IMR-90 (cell line): ENCODE data around the gene HECTD2. TPM values are rescaled to one million over a fixed set of nuclear protein-coding genes. Genes with fewer than 3 reads are reported as not detected.

ENCODE experiments used
- ATAC-seq: fragments of 200-7000 bp; cut with Tn5 transposase; 2 replicates; pipeline ENCODE4 v1.9.1; 2020; ENCODE audit warnings: low read depth, mild to moderate bottlenecking, moderate library complexity
- BruUV-seq: library from RNA; stranded (reverse); fragments of 400-500 nt; replicated peaks from 2 replicates; lab custom pipeline; 2021; lab: Mats Ljungman, UMichigan
- CTCF ChIA-PET: fragments of 300-600 bp; formaldehyde crosslinking; extraction: SDS; loops from one replicate; lab custom pipeline; 2021; ENCODE audit warnings: antibody characterized with exemption; lab: Yijun Ruan, JAX
- POLR2A ChIA-PET: fragments of 300-600 bp; sonication (Branson Sonifier 250); formaldehyde crosslinking; loops from one replicate; lab custom pipeline; 2022; ENCODE audit warnings: antibody characterized with exemption; ENCODE audit not compliant: unreplicated experiment; lab: Charles Lee
- DNase-seq: peaks from one replicate; pipeline ENCODE4 v3.0.0; 2013
- H2AFZ ChIP-seq: replicated peaks from 2 replicates; pipeline ENCODE3; 2013; ENCODE audit warnings: low read length, mild to moderate bottlenecking; ENCODE audit not compliant: poor library complexity
- H2AK5ac ChIP-seq: 2 replicates; pipeline ENCODE4 v1.6.1; 2013; ENCODE audit warnings: low read depth, low read length, inconsistent platforms
- H2AK9ac ChIP-seq: replicated peaks from 2 replicates; pipeline ENCODE3; 2013; ENCODE audit warnings: mild to moderate bottlenecking, low read depth, low read length, moderate library complexity; ENCODE audit not compliant: poor library complexity
- H2BK120ac ChIP-seq: 2 replicates; pipeline ENCODE4 v1.6.1; 2013; ENCODE audit warnings: low read depth, low read length, inconsistent platforms
- H2BK15ac ChIP-seq: 3 replicates; pipeline ENCODE4 v1.6.1; 2013; ENCODE audit warnings: low read depth, low read length, inconsistent platforms
- H2BK20ac ChIP-seq: 2 replicates; pipeline ENCODE4 v1.6.1; 2013; ENCODE audit warnings: low read depth, mild to moderate bottlenecking, inconsistent platforms, low read length, moderate library complexity
- H2BK5ac ChIP-seq: 2 replicates; pipeline ENCODE4 v1.6.1; 2013; ENCODE audit warnings: mild to moderate bottlenecking, low read depth, low read length, inconsistent platforms; ENCODE audit not compliant: poor library complexity, severe bottlenecking
- H3K14ac ChIP-seq: replicated peaks from 2 replicates; pipeline ENCODE4 v1.6.1; 2013; ENCODE audit warnings: low read depth, low read length, inconsistent platforms
- H3K18ac ChIP-seq: 2 replicates; pipeline ENCODE4 v1.6.1; 2013; ENCODE audit warnings: low read depth, low read length, control low read depth
- H3K23ac ChIP-seq: 2 replicates; pipeline ENCODE4 v1.6.1; 2013; ENCODE audit warnings: low read depth, low read length, inconsistent platforms
- H3K27ac ChIP-seq: 2 replicates; pipeline ENCODE4 v1.5.1; 2013; ENCODE audit warnings: mild to moderate bottlenecking, control low read depth, low read length; ENCODE audit not compliant: insufficient read depth
- H3K27me3 ChIP-seq: 2 replicates; pipeline ENCODE4 v1.6.1; 2013; ENCODE audit warnings: low read length; ENCODE audit not compliant: control insufficient read depth, insufficient read depth
- H3K36me3 ChIP-seq: 2 replicates; pipeline ENCODE4 v1.6.1; 2013; ENCODE audit warnings: low read length, mixed read lengths; ENCODE audit not compliant: control insufficient read depth, insufficient read depth
- H3K4ac ChIP-seq: 2 replicates; pipeline ENCODE4 v1.6.1; 2013; ENCODE audit warnings: low read depth, low read length, inconsistent platforms
- H3K4me1 ChIP-seq: 2 replicates; pipeline ENCODE4 v1.6.1; 2013; ENCODE audit warnings: low read length, mixed read lengths; ENCODE audit not compliant: control insufficient read depth, insufficient read depth
- H3K4me2 ChIP-seq: 2 replicates; pipeline ENCODE4 v1.6.1; 2013; ENCODE audit warnings: low read depth, mild to moderate bottlenecking, control low read depth, low read length, moderate library complexity
- H3K4me3 ChIP-seq: 2 replicates; pipeline ENCODE4 v1.5.1; 2013; ENCODE audit warnings: low read depth, mild to moderate bottlenecking, control low read depth, low read length, moderate library complexity; ENCODE audit not compliant: insufficient read depth
- H3K56ac ChIP-seq: 2 replicates; pipeline ENCODE4 v1.6.1; 2013; ENCODE audit warnings: low read length, inconsistent platforms; ENCODE audit not compliant: insufficient read depth; ENCODE audit errors: extremely low read depth
- H3K79me1 ChIP-seq, 2 experiments: 2 replicates each; pipeline ENCODE4 v1.6.1; 2013; ENCODE audit warnings: low read length in 2 of 2, inconsistent platforms in 1 of 2, low read depth in 1 of 2
- H3K9ac ChIP-seq: 2 replicates; pipeline ENCODE4 v1.6.1; 2013; ENCODE audit warnings: low read depth, low read length, control low read depth
- H3K9me1 ChIP-seq: 2 replicates; pipeline ENCODE4 v1.6.1; 2013; ENCODE audit warnings: low read length, inconsistent platforms; ENCODE audit not compliant: insufficient read depth
- H3K9me3 ChIP-seq: 2 replicates; pipeline ENCODE4 v1.6.1; 2013; ENCODE audit warnings: low read length; ENCODE audit not compliant: control insufficient read depth, insufficient read depth
- H4K20me1 ChIP-seq: 2 replicates; pipeline ENCODE4 v1.6.1; 2013; ENCODE audit warnings: low read length, inconsistent platforms; ENCODE audit not compliant: insufficient read depth
- H4K5ac ChIP-seq: 2 replicates; pipeline ENCODE4 v1.6.1; 2013; ENCODE audit warnings: mild to moderate bottlenecking, low read depth, low read length, control low read depth
- H4K8ac ChIP-seq, 2 experiments: 2 replicates each; pipeline ENCODE4 v1.6.1; 2013; ENCODE audit warnings: low read depth in 2 of 2, low read length in 2 of 2, control low read depth in 1 of 2, inconsistent platforms in 1 of 2
- H4K91ac ChIP-seq: 2 replicates; pipeline ENCODE4 v1.6.1; 2013; ENCODE audit warnings: low read depth, low read length, inconsistent platforms; ENCODE audit not compliant: insufficient read depth
- CTCF ChIP-seq: conservative IDR thresholded peaks from 2 replicates; pipeline ENCODE4 v1.5.1; 2012; ENCODE audit warnings: mild to moderate bottlenecking, low read depth, low read length, improper control_type of control experiment
- POLR2A ChIP-seq: IDR thresholded peaks from 2 replicates; pipeline ENCODE4 v1.6.1; 2012; ENCODE audit warnings: mild to moderate bottlenecking, low read depth, low read length
- SMC3 ChIP-seq: fragments of 150-350 bp; IDR thresholded peaks from 2 replicates; pipeline ENCODE4 v1.6.1; 2016; ENCODE audit warnings: low read depth, mild to moderate bottlenecking, antibody characterized with exemption, low read length, moderate library complexity
- USF2 ChIP-seq: fragments of 150-350 bp; IDR thresholded peaks from 2 replicates; pipeline ENCODE4 v1.6.1; 2017; ENCODE audit warnings: mild to moderate bottlenecking, antibody characterized with exemption, low read length, low read depth
- WGBS, 2 experiments: methylation state at CpG; one replicate each; pipeline versions ENCODE4 v1.1.5 to v1.1.7; 2013; ENCODE audit warnings: missing lambda C conversion rate in 2 of 2; ENCODE audit not compliant: insufficient read length in 1 of 2; ENCODE audit errors: extremely low coverage in 2 of 2; 5-methylcytosine and 5-hydroxymethylcytosine counted together
- dilution Hi-C: fragments of 300-500 bp; cut with HindIII; formaldehyde crosslinking; loops from one replicate; pipeline ENCODE4 v1.14.3; 2018; ENCODE audit warnings: low sequenced_read_pairs; ENCODE audit not compliant: unreplicated experiment
- in situ Hi-C: fragments of 300-500 bp; cut with MboI; formaldehyde crosslinking; loops from 3 replicates; pipeline ENCODE4 v1.14.3; 2019; ENCODE audit warnings: low sequenced_read_pairs, inconsistent platforms, mixed read lengths
- intact Hi-C: fragments of 100-400 bp; cut with micrococcal nuclease; formaldehyde crosslinking; loops from 2 replicates; pipeline ENCODE4 v1.10.0; 2022
- polyA plus RNA-seq, 3 experiments: library from polyadenylated mRNA; depleted of rRNA; stranded (reverse); fragments of >200 nt; gene quantifications; 2 replicates each; pipeline ENCODE4 v1.2.3, GENCODE V29; 2012; ENCODE audit warnings: low replicate concordance in 1 of 3
- total RNA-seq: library from RNA; depleted of rRNA; stranded (reverse); fragments of >200 nt; gene quantifications from 2 replicates; pipeline ENCODE4 v1.2.3, GENCODE V29; 2012

The HECTD2 gene
- total and polyA plus RNA-seq, 2 of the 4 experiments (the other 2 are of a cell fraction), result 5.2 to 5.9 TPM

- no peaks in the 10 kb centered on the region for H3K4me1 ChIP-seq
- no peak overlapping the region for H3K4ac ChIP-seq
- H4K8ac ChIP-seq, result 0 out of 4 replicates have a peak overlapping the region, but pooled peaks of 1 of the 2 experiments have one; percentile 22
- H3K23ac ChIP-seq, result peak overlapping the region; percentile 22
- no peaks in the 10 kb centered on the region for H3K9me3 ChIP-seq
- H2BK5ac ChIP-seq, result no peak overlapping the region
- POLR2A ChIA-PET, result no interaction called here
- no peak overlapping the region for H2AK5ac ChIP-seq
- no peak overlapping the region for H2BK120ac ChIP-seq
- dilution Hi-C loops, result no loop called here
- H3K14ac ChIP-seq, result no peak overlapping the region; the same call in 1 of the 2 replicates
- CTCF ChIA-PET, result no interaction called here
- no peak overlapping the region for H4K91ac ChIP-seq
- H3K79me1 ChIP-seq, result peaks cover 23 to 37% of the 10 kb centered on the region in 2 experiments; a peak in 3 of 4 replicates
- H3K4me3 ChIP-seq, result peak overlapping the region; percentile 3; the same call in 1 of the 2 replicates
- DNase-seq, result no peak
- H4K20me1 ChIP-seq, result no peaks in the 10 kb centered on the region; the same call in 1 of the 2 replicates
- no peak overlapping the region for H3K27ac ChIP-seq
- no peak overlapping the region for H3K18ac ChIP-seq
- no peaks in the 10 kb centered on the region for H3K36me3 ChIP-seq
- no peak overlapping the region for H2BK20ac ChIP-seq
- no peak overlapping the region for H2AK9ac ChIP-seq
- intact Hi-C loops, result loop anchor here (5.0 kb wide), 2 partner anchors 141 to 346 kb away; no protein-coding TSS in a partner anchor
- BruUV-seq, result TSS peak; percentile 15
- no peak for TF ChIP-seq USF2
- TF ChIP-seq SMC3, result no peak
- no peak for TF ChIP-seq POLR2A
- no peak for TF ChIP-seq CTCF
- H3K56ac ChIP-seq, result no peak overlapping the region
- WGBS, 2 experiments, result 80% methylated on average over 1 of the region's 5 CpGs; no CpG with 5 or more reads in 1 of the 2 experiments
- H4K5ac ChIP-seq, result no peak overlapping the region
- no peaks in the 10 kb centered on the region for H3K27me3 ChIP-seq
- H3K9me1 ChIP-seq, result no peaks in the 10 kb centered on the region
- ATAC-seq, result no peak
- peak overlapping the region; percentile 66 for H3K9ac ChIP-seq
- in situ Hi-C loops, result no loop called here
- H2BK15ac ChIP-seq, result no peak overlapping the region
- H2AFZ ChIP-seq, result no peak overlapping the region
- H3K4me2 ChIP-seq, result peak overlapping the region; percentile 93
These were observed 1.5 kb downstream of the HECTD2 start for GRCh38 chr10:91411621-91412020.
